SK-N-SH (cell line): ENCODE results near the gene B3GNT5. TPM values are rescaled to one million over a fixed set of nuclear protein-coding genes. Genes with fewer than 3 reads are reported as not detected.

Experiments
- CTCF ChIA-PET: fragments of 300-600, 350-600 bp; formaldehyde crosslinking; extraction: SDS; loops from one replicate; lab custom pipeline; 2021; lab: Yijun Ruan, JAX
- POLR2A ChIA-PET: fragments of 350-600 bp; sonication (Branson Sonifier 250); formaldehyde crosslinking; extraction: SDS; loops from one replicate; lab custom pipeline; 2020; ENCODE audit warnings: antibody characterized with exemption, inconsistent platforms; lab: Yijun Ruan, JAX
- DNase-seq: peaks from one replicate; pipeline ENCODE4 v3.0.0; 2012
- H2AFZ ChIP-seq: fragments of 200-600 bp; sonication (generic); 2 replicates; pipeline ENCODE4 v1.8.1; 2016; ENCODE audit warnings: antibody characterized with exemption, mild to moderate bottlenecking, low read depth
- H3F3A ChIP-seq: fragments of 200-600 bp; sonication (generic); replicated peaks from 2 replicates; pipeline ENCODE3; 2016; ENCODE audit warnings: antibody characterized with exemption, mild to moderate bottlenecking; ENCODE audit not compliant: insufficient read depth
- H3K27ac ChIP-seq, 2 experiments: fragments of 200-500 bp in 1 of 2; fragments of 200-600 bp in 1 of 2; sonication (Bioruptor generic) in 1 of 2; sonication (generic), shearing (Covaris generic) in 1 of 2; 2 replicates each; pipeline versions ENCODE4 v1.5.1 to v1.6.1; 2014 to 2016; ENCODE audit warnings: low read depth in 2 of 2, inconsistent platforms in 1 of 2, low read length in 1 of 2, mild to moderate bottlenecking in 1 of 2, mixed read lengths in 1 of 2
- H3K27me3 ChIP-seq: fragments of 200-600 bp; sonication (generic), shearing (Covaris generic); 2 replicates; pipeline ENCODE4 v1.6.1; 2016; ENCODE audit warnings: mixed run types; ENCODE audit not compliant: insufficient read depth
- H3K36me3 ChIP-seq, 2 experiments: fragments of 200-500 bp in 1 of 2; fragments of 200-600 bp in 1 of 2; sonication (Bioruptor generic) in 1 of 2; sonication (generic) in 1 of 2; replicated peaks in 1 of 2; 2 replicates each; pipeline versions ENCODE3 to v1.5.1; 2014 to 2016; ENCODE audit warnings: low read length in 1 of 2, mild to moderate bottlenecking in 1 of 2; ENCODE audit not compliant: insufficient read depth in 2 of 2, control insufficient read depth in 1 of 2
- H3K4me1 ChIP-seq, 2 experiments: fragments of 200-500 bp in 1 of 2; fragments of 200-600 bp in 1 of 2; sonication (Bioruptor generic) in 1 of 2; sonication (generic), shearing (Covaris generic) in 1 of 2; 2 replicates each; pipeline versions ENCODE4 v1.5.1 to v1.6.1; 2014 to 2016; ENCODE audit warnings: low read depth in 1 of 2, low read length in 1 of 2, mixed run types in 1 of 2; ENCODE audit not compliant: insufficient read depth in 2 of 2, control insufficient read depth in 1 of 2
- H3K4me2 ChIP-seq: fragments of 200-600 bp; sonication (generic), shearing (Covaris generic); 2 replicates; pipeline ENCODE4 v1.6.1; 2017; ENCODE audit warnings: mixed run types
- H3K4me3 ChIP-seq, 2 experiments: fragments of 200-500 bp in 1 of 2; fragments of 200-600 bp in 1 of 2; sonication (Bioruptor generic) in 1 of 2; sonication (generic), shearing (Covaris generic) in 1 of 2; 2 replicates each; pipeline versions ENCODE4 v1.5.1 to v1.8.1; 2014 to 2016; ENCODE audit warnings: low read depth in 2 of 2, inconsistent platforms in 1 of 2, low read length in 1 of 2, mild to moderate bottlenecking in 1 of 2, mixed read lengths in 1 of 2, moderate library complexity in 1 of 2
- H3K79me2 ChIP-seq: fragments of 200-600 bp; sonication (generic); 2 replicates; pipeline ENCODE4 v1.8.1; 2017; ENCODE audit warnings: mild to moderate bottlenecking; ENCODE audit not compliant: insufficient read depth
- H3K9ac ChIP-seq: fragments of 200-600 bp; sonication (generic); 2 replicates; pipeline ENCODE4 v1.6.1; 2017; ENCODE audit warnings: mixed run types
- H3K9me2 ChIP-seq: fragments of 200-600 bp; sonication (generic); 2 replicates; pipeline ENCODE4 v1.6.1; 2017; ENCODE audit warnings: mixed run types
- H3K9me3 ChIP-seq: fragments of 200-600 bp; sonication (generic); 2 replicates; pipeline ENCODE4 v1.6.1; 2017; ENCODE audit warnings: mixed run types, mild to moderate bottlenecking, moderate library complexity
- H4K20me1 ChIP-seq: fragments of 200-600 bp; sonication (generic); 2 replicates; pipeline ENCODE4 v1.6.1; 2017; ENCODE audit warnings: mild to moderate bottlenecking, mixed run types; ENCODE audit not compliant: insufficient read depth
- CTCF ChIP-seq: fragments of 200-600 bp; sonication (generic); IDR thresholded peaks from 2 replicates; pipeline ENCODE4 v1.6.1; 2017; ENCODE audit warnings: antibody characterized with exemption, mild to moderate bottlenecking, moderate library complexity
- ELF1 ChIP-seq: IDR thresholded peaks from 2 replicates; pipeline ENCODE4 v1.4.0; 2012
- EZH2phosphoT487 ChIP-seq: fragments of 200-600 bp; sonication (generic); IDR thresholded peaks from 2 replicates; pipeline ENCODE4 v1.6.1; 2017; ENCODE audit warnings: low read depth, mixed run types, mild to moderate bottlenecking, antibody characterized with exemption, moderate library complexity, borderline replicate concordance
- FOSL2 ChIP-seq: IDR thresholded peaks from 2 replicates; pipeline ENCODE4 v1.4.0; 2012; ENCODE audit warnings: low read depth, mild to moderate bottlenecking, moderate library complexity, borderline replicate concordance
- JUND ChIP-seq: IDR thresholded peaks from 2 replicates; pipeline ENCODE4 v1.4.0; 2012
- MXI1 ChIP-seq: IDR thresholded peaks from 2 replicates; pipeline ENCODE4 v1.6.1; 2012; ENCODE audit warnings: mild to moderate bottlenecking, low read depth, low read length, improper control_type of control experiment
- NFIC ChIP-seq: IDR thresholded peaks from 2 replicates; pipeline ENCODE4 v1.4.0; 2012; ENCODE audit warnings: borderline replicate concordance
- NRF1 ChIP-seq: IDR thresholded peaks from 2 replicates; pipeline ENCODE4 v1.6.1; 2012; ENCODE audit warnings: low read depth, mild to moderate bottlenecking, low read length
- PBX3 ChIP-seq: IDR thresholded peaks from 2 replicates; pipeline ENCODE4; 2012
- TCF12 ChIP-seq: IDR thresholded peaks from 2 replicates; pipeline ENCODE4 v1.4.0; 2012
- TEAD4 ChIP-seq: IDR thresholded peaks from 2 replicates; pipeline ENCODE4 v1.4.0; 2012; ENCODE audit warnings: mild to moderate bottlenecking, borderline replicate concordance; ENCODE audit not compliant: insufficient read depth
- USF2 ChIP-seq: fragments of 150-350 bp; IDR thresholded peaks from 2 replicates; pipeline ENCODE4 v1.6.1; 2017; ENCODE audit warnings: antibody characterized with exemption, low read length, low read depth, borderline replicate concordance
- WGBS: methylation state at CpG from one replicate; pipeline ENCODE4 v1.1.6; 2017; ENCODE audit warnings: low lambda C conversion rate; 5-methylcytosine and 5-hydroxymethylcytosine counted together
- polyA plus RNA-seq, 3 experiments: library from polyadenylated mRNA; depleted of rRNA; stranded (reverse); fragments of >200 nt; gene quantifications; 2 replicates each; pipeline ENCODE4 v1.2.3, GENCODE V29; 2012

The B3GNT5 gene
- polyA plus RNA-seq, 1 of the 3 experiments (the other 2 are of a cell fraction) = 4.7 TPM

GRCh38 chr3:183272791-183273190 is 19.7 kb downstream of the B3GNT5 start:
- Histone ChIP-seq H3K27ac (no peak overlapping the region), H3K9me3 (no peaks in the 10 kb centered on the region), H2AFZ (no peak overlapping the region), H3K79me2 (0 out of 2 replicates have a peak, but pooled peaks cover 6% of the 10 kb centered on the region), H3F3A (peaks cover 10% of the 10 kb centered on the region), H3K9ac (no peak overlapping the region), H3K4me2 (no peak overlapping the region), H3K4me1 (peaks cover 0 to 21% of the 10 kb centered on the region in 2 experiments; a peak in 1 of 4 replicates), H4K20me1 (0 out of 2 replicates have a peak, but pooled peaks cover 3% of the 10 kb centered on the region), H3K27me3 (no peaks in the 10 kb centered on the region), H3K36me3 (peaks cover 3 to 6% of the 10 kb centered on the region in 2 experiments), H3K4me3 (no peak overlapping the region), H3K9me2 (no peaks in the 10 kb centered on the region)
- DNase-seq = no peak
- POLR2A ChIA-PET = no interaction called here
- TF ChIP-seq USF2 = no peak
- no peak for TF ChIP-seq NFIC
- TF ChIP-seq, all 33 proteins: peak for 0
- CTCF ChIA-PET = interaction anchor here (0.8 to 1.6 kb wide), 2 partner anchors 41 to 89 kb away, joined by 3 read pairs; no protein-coding TSS in a partner anchor

GRCh38 chr3:183274609-183275008 is 21.6 kb downstream of the B3GNT5 start:
- Histone ChIP-seq H3K27ac (no peak overlapping the region), H3K9ac (no peak overlapping the region), H3F3A (peaks cover 22% of the 10 kb centered on the region), H3K79me2 (0 out of 2 replicates have a peak, but pooled peaks cover 6% of the 10 kb centered on the region), H4K20me1 (0 out of 2 replicates have a peak, but pooled peaks cover 3% of the 10 kb centered on the region), H3K9me2 (no peaks in the 10 kb centered on the region), H3K27me3 (no peaks in the 10 kb centered on the region), H3K4me3 (no peak overlapping the region), H2AFZ (no peak overlapping the region), H3K36me3 (peaks cover 3 to 6% of the 10 kb centered on the region in 2 experiments), H3K9me3 (no peaks in the 10 kb centered on the region), H3K4me2 (0 out of 2 replicates have a peak overlapping the region, but pooled peaks have one; percentile 32), H3K4me1 (peaks cover 3 to 28% of the 10 kb centered on the region in 2 experiments; a peak in 2 of 4 replicates)
- DNase-seq = no peak
- TF ChIP-seq EZH2phosphoT487 (no peak), FOSL2 (peak; percentile 24; the same call in 1 of the 2 replicates), ELF1 (peak; percentile 88), PBX3 (peak; percentile 70)
- POLR2A ChIA-PET = no interaction called here
- CTCF ChIA-PET = interaction anchor here (0.6 to 1.1 kb wide), 2 partner anchors 9 to 147 kb away, joined by 3 read pairs; no protein-coding TSS in a partner anchor
- WGBS = 49% methylated on average over 5 of the region's 5 CpGs

- Histone ChIP-seq H3K4me1 (peaks cover 3 to 28% of the 10 kb centered on the region in 2 experiments; a peak in 2 of 4 replicates), H2AFZ (no peak overlapping the region), H3K4me2 (peak overlapping the region; percentile 32; the same call in 1 of the 2 replicates), H3F3A (peaks cover 22% of the 10 kb centered on the region), H3K4me3 (no peak overlapping the region), H3K27ac (peak overlapping the region in 1 of 2 experiments; percentile 54; a peak in 2 of 4 replicates), H3K9me3 (no peaks in the 10 kb centered on the region), H3K36me3 (peaks cover 3 to 6% of the 10 kb centered on the region in 2 experiments), H3K9ac (no peak overlapping the region), H3K27me3 (no peaks in the 10 kb centered on the region), H3K79me2 (no peaks in the 10 kb centered on the region), H4K20me1 (0 out of 2 replicates have a peak, but pooled peaks cover 3% of the 10 kb centered on the region), H3K9me2 (no peaks in the 10 kb centered on the region)
- WGBS = 49% methylated on average over 2 of the region's 2 CpGs
- CTCF ChIA-PET = interaction anchor here (1.1 kb wide), 1 partner anchor 146 kb away, joined by 3 read pairs; no protein-coding TSS in a partner anchor
- DNase-seq = no peak
- TF ChIP-seq CTCF = no peak
- no peak for TF ChIP-seq JUND
- no peak for TF ChIP-seq NRF1
- peak; percentile 79 for TF ChIP-seq NFIC
- no peak for TF ChIP-seq TEAD4
- TF ChIP-seq ELF1 = no peak
- TF ChIP-seq MXI1 = no peak
- peak; percentile 50; the same call in 1 of the 2 replicates for TF ChIP-seq TCF12
- TF ChIP-seq FOSL2 = no peak
- POLR2A ChIA-PET = no interaction called here
These were observed 22.4 kb downstream of the B3GNT5 start for GRCh38 chr3:183275418-183275817.
